ENCODE data around the gene ITGA6.

Gene ITGA6

DNA sequence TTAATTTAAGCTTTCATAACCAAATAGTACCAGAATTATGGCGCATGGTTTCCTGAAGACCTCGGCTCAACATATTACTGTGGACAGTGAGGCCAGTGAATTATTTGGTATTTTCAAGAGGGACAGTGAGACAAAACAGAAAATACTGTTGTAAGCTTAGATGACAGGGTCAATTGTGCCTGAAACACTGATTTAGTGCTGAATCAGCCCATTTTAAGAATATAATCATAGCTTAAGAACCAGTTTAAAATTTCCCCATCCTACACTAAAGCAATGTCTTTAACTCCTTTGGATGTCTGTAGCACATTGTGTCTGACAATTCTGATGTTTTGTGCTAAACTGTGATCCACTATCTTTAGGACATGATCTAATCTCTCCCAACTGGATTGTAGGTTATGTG is 4.6 kb downstream of the ITGA6 start:
- no peaks in the 10 kb centered on the region for H3K36me3 ChIP-seq (ENCODE audit: control insufficient read depth, low read length)
- H3K9me3 ChIP-seq (ENCODE audit: control insufficient read depth, insufficient read depth, low read length), result no peaks in the 10 kb centered on the region
- no peaks in the 10 kb centered on the region for H3F3A ChIP-seq (ENCODE audit: control insufficient read depth, insufficient read depth)
- no peak overlapping the region for H3K4me3 ChIP-seq (ENCODE audit: low read length)
- H3K4me2 ChIP-seq (ENCODE audit: low read length), result no peak overlapping the region
- H3K9me2 ChIP-seq (replicated peaks; ENCODE audit: control insufficient read depth, low read length), result no peaks in the 10 kb centered on the region
- no peaks in the 10 kb centered on the region for H3K79me2 ChIP-seq (ENCODE audit: control insufficient read depth, low read length)
- no peaks in the 10 kb centered on the region for H4K20me1 ChIP-seq (ENCODE audit: control insufficient read depth, insufficient read depth, low read depth, low read length)
- peaks cover 3% of the 10 kb centered on the region; the same call in 1 of the 2 replicates for H3K4me1 ChIP-seq (ENCODE audit: control insufficient read depth, low read length)
- no peak for TF ChIP-seq EZH2phosphoT487 (IDR thresholded peaks at IDR 0.05; ENCODE audit: borderline replicate concordance, low read length)
- TF ChIP-seq, protein P1, sequence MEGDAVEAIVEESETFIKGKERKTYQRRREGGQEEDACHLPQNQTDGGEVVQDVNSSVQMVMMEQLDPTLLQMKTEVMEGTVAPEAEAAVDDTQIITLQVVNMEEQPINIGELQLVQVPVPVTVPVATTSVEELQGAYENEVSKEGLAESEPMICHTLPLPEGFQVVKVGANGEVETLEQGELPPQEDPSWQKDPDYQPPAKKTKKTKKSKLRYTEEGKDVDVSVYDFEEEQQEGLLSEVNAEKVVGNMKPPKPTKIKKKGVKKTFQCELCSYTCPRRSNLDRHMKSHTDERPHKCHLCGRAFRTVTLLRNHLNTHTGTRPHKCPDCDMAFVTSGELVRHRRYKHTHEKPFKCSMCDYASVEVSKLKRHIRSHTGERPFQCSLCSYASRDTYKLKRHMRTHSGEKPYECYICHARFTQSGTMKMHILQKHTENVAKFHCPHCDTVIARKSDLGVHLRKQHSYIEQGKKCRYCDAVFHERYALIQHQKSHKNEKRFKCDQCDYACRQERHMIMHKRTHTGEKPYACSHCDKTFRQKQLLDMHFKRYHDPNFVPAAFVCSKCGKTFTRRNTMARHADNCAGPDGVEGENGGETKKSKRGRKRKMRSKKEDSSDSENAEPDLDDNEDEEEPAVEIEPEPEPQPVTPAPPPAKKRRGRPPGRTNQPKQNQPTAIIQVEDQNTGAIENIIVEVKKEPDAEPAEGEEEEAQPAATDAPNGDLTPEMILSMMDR (IDR thresholded peaks at IDR 0.05; ENCODE audit: low read depth, low read length, poor library complexity, severe bottlenecking), result no peak
- no peak overlapping the region for H3K27ac ChIP-seq (ENCODE audit: low read depth, low read length)
- peaks cover 44% of the 10 kb centered on the region for H3K27me3 ChIP-seq (ENCODE audit: control insufficient read depth, low read length)

DNA sequence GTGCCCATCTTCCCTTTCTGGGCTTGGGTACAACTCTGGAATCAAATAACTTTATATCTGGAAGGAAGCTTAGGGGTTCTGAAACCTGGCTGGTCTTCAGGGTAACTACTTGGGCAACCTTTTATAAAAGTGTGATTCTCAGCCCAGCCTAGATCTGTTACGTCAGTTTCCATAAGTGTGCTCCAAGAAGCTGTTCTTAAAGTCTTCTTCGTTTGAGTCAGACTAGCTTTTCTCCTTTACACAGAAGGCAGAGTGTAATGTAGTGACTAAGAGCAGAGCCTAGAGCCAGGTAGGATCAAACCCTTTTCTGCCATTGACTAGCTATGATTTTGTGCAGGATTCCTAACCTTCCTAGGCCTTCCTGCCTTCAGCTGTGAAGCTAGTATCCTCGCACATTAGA is 5.8 kb downstream of the ITGA6 start:
- no peak overlapping the region for H3K4me2 ChIP-seq (ENCODE audit: low read length)
- H3K9me3 ChIP-seq (ENCODE audit: control insufficient read depth, insufficient read depth, low read length), result no peaks in the 10 kb centered on the region
- H3K9me2 ChIP-seq (replicated peaks; ENCODE audit: control insufficient read depth, low read length), result no peaks in the 10 kb centered on the region
- H3K27ac ChIP-seq (ENCODE audit: low read depth, low read length), result no peak overlapping the region
- TF ChIP-seq, protein P1 (IDR thresholded peaks at IDR 0.05; ENCODE audit: low read depth, low read length, poor library complexity, severe bottlenecking), result no peak
- no peak for TF ChIP-seq EZH2phosphoT487 (IDR thresholded peaks at IDR 0.05; ENCODE audit: borderline replicate concordance, low read length)
- peaks cover 7% of the 10 kb centered on the region; the same call in 1 of the 2 replicates for H3K4me1 ChIP-seq (ENCODE audit: control insufficient read depth, low read length)
- peaks cover 34% of the 10 kb centered on the region for H3K27me3 ChIP-seq (ENCODE audit: control insufficient read depth, low read length)
- H3F3A ChIP-seq (ENCODE audit: control insufficient read depth, insufficient read depth), result no peaks in the 10 kb centered on the region
- no peaks in the 10 kb centered on the region for H3K36me3 ChIP-seq (ENCODE audit: control insufficient read depth, low read length)
- H3K4me3 ChIP-seq (ENCODE audit: low read length), result no peak overlapping the region
- H4K20me1 ChIP-seq (ENCODE audit: control insufficient read depth, insufficient read depth, low read depth, low read length), result no peaks in the 10 kb centered on the region
- no peaks in the 10 kb centered on the region for H3K79me2 ChIP-seq (ENCODE audit: control insufficient read depth, low read length)

DNA sequence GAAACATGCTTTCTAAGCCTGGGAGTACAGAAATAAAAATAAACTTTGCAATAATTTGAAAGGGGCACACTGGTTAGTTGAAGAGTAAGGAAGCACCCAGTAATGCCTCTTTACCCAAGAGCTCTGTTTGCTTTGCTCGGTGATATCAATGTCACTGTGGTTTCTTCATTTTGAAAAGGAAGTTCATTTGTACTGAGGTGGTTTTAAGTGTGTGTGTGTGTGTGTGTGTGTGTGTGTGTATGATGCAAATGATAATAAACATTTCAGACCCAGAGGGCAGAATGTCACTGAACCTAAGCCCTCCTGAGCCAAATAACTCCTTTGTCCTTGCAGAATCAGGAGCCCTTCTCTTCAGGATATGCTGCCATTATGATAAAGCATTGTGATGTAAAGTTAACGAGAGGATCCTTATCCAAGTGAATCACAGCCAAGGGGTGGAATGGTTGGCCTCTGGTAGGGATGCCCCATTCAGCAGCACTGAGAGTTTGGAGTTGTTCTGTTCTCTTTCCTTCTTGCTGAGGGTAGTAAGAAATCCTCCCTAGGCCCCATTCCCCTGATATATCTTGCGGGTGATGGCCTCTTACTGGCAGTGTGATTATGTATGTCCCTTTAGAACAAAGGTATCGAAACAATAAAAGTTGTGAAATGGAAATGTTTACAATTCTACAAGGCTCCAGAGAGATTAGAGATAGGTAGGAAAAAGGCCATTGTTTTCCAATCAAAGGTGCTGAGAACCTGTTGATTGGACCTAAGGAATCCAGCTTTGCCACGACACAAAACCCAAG is 7.6 kb downstream of the ITGA6 start:
- Histone ChIP-seq H3K4me1 (ENCODE audit: control insufficient read depth, low read length) (peaks cover 8% of the 10 kb centered on the region; the same call in 1 of the 2 replicates), H3K36me3 (ENCODE audit: control insufficient read depth, low read length) (no peaks in the 10 kb centered on the region), H4K20me1 (ENCODE audit: control insufficient read depth, insufficient read depth, low read depth, low read length) (no peaks in the 10 kb centered on the region), H3K9me3 (ENCODE audit: control insufficient read depth, insufficient read depth, low read length) (no peaks in the 10 kb centered on the region), H3K27me3 (ENCODE audit: control insufficient read depth, low read length) (peaks cover 19% of the 10 kb centered on the region), H3K79me2 (ENCODE audit: control insufficient read depth, low read length) (no peaks in the 10 kb centered on the region), H3K9me2 (replicated peaks; ENCODE audit: control insufficient read depth, low read length) (no peaks in the 10 kb centered on the region), H3K4me2 (ENCODE audit: low read length) (no peak overlapping the region), H3K4me3 (ENCODE audit: low read length) (no peak overlapping the region), H3F3A (ENCODE audit: control insufficient read depth, insufficient read depth) (no peaks in the 10 kb centered on the region), H3K27ac (ENCODE audit: low read depth, low read length) (no peak overlapping the region)
- TF ChIP-seq EZH2phosphoT487 (IDR thresholded peaks at IDR 0.05; ENCODE audit: borderline replicate concordance, low read length), result no peak
- TF ChIP-seq, protein P1 (IDR thresholded peaks at IDR 0.05; ENCODE audit: low read depth, low read length, poor library complexity, severe bottlenecking), result no peak

Measured in DOHH2 (cell line).